ENCODE results near the gene FGGY.

FGGY gene

DNA sequence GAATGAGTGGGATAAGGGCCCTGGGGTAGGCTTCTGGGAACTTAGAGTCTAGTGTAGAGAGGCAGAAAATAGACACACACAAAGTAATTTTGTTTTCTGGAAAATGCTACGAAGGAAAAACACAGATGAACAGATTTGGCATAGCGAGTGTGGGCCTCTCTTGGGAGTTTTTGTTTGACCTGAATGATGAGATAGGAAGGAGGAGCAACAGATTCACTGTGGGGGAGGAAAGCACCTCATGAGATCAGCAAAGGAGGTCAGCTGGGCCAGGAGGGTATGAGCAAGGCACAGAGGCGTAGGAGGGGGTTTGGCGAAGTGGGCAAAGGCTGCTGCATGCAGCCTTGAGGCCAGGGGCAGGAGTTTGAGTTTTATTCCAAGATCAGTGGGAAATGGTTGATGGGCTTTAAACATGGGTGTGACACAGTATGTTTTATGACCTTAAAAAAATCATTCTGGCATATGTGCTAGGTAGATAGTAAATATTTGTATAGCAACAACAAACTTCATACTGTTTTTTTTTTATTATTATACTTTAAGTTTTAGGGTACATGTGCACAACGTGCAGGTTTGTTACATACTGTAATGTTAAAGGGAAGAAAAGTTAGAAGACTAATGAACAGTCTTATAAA, 57.9 kb downstream of the FGGY start:
- no peak for DNase-seq

DNA sequence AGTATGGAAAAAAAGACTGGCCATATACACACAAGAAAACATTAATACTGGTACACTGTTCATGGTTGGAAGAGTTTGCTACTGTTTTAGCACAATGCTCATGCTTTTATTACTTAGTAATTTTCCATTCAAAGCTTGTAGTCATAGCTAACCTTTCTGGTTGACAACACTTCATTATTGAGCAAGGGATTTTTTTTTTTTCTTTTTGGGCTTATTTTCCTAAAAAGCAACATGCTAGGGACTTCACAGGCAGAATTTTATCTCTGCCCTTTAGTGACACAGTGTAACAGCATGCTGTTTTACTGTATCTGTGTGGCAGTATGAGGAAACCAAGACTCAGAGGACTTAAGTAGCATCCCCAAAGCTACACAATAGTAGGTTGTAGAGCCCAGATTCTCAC, 58.5 kb downstream of the FGGY start:
- no peak for DNase-seq

DNA sequence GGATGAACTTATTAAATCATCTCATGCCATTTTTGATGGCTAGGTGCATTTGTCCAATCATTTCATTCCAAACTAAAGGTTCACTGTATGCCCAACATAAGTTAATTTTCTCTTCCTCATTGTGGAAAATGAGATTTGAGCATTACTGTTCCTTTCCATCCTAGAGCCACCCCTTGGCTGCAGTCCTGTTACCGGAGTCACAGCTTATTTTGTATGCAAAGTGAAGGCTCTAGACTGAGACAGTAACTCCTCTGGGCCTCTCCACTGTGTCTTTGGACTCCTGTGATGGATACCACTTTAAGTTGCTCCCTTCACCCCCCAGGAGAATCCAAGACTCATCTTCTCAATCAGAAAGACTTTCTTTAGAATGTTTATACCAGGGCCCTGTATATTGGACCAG, 59.7 kb downstream of the FGGY start:
- DNase-seq, result no peak

DNA sequence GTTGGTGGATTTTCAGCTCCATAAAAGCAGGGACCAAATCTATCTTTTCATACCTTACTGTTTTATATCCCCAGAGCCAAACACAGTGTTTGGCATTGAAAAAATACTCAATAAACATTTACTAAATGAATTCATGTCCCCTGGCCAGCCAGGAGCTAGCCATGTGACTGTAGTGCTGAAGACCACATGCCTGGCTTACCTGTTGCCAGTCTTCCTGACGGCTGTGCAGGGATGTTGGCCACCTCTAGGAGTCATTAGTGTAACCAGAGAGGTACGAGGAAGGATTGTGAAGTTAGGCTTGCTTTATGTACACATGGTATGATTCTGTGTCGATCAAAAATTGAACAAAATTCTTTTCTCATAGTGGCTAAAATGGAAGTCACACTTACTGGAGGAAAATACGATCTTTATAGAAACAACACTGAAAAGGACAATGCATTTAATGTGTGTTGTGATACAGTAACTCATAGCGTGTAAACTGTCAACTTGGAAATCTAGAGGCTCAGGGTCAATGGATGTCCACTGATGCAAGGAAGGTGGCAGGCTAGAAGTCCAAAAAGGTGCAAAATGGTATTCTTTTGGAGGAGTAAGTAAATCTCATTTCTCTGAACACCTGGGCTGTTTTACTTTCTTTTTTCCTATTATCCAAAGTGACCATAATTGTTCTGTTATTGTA, 60.9 kb downstream of the FGGY start:
- no peak for DNase-seq

DNA sequence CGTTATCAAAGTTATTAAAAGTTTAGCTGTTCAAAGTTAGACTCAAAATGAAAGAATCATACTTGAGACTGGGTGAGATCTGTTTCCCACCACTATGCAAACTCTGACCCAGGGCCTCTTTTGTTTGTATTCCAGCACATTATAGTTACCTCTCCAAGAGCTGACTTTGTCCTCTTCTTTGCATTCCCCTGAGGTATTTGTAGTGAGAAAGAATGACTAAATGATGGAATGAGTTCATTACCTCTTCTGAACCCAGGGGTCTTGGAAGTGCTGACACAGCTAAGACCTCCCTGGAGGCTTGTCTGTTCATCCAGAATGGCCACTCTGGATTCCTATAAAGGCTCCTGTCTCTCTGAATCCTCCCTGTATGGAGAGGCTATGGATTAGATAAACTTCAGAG, 62.4 kb downstream of the FGGY start:
- no peak for DNase-seq

DNA sequence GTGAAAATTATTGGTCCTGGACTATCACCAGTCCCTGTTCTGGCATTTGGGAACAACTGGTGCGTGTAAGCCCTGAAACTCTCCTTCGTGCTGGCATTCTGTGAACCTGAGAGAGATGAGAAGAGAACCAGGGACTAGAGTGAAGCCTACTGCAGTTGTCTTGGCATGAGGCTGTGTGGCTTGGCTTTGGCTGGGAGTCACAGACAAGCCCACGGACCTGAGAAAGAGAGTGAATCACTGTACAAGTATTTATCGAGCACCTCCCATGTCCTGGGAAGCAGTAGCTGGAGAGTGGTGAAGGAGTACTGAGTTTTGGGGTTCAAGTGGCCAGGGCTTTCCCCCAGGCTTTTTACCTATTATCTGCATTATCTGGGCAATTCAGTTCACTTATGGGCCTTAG, 63.3 kb downstream of the FGGY start:
- DNase-seq, result no peak

DNA sequence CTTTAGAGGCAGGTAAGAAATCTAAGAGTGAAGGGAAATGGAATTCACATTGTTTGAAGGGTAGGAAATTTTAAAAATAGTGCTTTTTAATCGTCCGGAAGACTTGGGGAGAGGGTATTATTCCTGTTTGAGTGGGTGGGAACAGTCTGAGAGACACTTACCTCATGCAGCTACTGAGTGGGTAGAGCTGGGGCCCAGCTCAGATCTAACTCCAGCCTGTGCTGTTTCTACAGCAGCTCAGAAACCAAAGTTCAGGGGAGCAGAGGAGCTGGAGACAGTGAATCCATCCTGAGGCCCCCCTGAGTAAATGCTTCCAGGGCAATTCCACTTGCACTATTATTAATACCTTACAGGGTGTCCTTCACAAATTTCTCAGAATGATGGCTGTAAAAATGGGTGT, 63.8 kb downstream of the FGGY start:
- DNase-seq, result no peak

DNA sequence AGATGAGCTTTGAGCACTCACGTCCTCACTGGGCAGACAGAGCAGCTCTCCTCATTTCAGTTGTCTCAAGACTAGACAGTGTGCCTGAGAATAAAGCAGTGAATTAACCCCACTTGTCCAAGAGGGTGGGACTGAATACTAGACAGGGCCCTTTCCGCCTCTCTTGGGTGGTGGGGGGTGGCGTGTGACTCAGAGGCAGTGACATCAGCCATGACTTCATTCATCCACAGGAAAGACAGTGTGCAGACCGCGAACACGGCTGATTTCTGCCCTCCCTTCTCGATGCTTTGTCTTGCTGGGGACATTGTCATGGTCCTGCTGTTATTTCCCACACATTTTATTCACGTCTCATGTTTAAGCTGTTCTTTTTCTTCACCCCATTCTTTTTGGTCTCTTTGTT, 64.9 kb downstream of the FGGY start:
- DNase-seq, result no peak

DNA sequence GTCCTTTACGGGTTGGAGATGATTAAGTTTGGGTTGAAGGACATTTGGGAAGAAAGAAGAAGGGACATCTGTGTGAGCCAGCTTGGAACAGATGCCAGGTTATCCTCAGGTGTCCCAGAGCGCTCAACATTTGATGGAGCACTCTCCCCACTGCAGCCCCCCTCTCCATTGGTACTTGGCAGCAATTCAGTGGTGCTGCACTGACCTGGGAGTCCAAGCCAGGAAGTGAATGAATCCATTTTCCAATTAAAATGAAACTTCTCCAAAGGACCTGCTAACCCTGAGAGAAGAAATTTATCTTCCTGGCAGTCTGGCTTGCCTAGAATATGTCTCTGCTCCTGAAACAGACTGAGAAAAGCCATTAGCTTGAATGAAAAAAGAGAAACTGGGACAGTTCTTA, 67.1 kb downstream of the FGGY start:
- DNase-seq, result no peak

DNA sequence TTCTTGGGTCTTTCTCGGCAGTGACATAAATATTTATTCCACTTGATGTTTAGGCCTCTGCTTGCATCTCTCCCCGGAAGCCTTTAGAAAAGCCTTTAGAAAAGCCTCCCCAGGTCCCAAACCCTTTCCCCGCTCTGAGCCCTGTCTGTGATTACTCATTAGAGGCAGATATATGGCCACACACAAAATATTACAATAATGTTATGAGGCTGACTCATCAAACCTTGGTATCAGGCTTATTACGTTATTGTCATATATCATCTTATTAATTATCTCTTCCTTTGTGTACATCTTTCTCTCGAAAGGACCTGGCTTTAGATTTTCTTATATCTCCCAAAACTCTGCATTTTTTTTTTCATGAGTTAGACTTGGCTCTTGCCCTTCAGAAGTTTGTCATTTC, 69.5 kb downstream of the FGGY start:
- no peak for DNase-seq

DNA sequence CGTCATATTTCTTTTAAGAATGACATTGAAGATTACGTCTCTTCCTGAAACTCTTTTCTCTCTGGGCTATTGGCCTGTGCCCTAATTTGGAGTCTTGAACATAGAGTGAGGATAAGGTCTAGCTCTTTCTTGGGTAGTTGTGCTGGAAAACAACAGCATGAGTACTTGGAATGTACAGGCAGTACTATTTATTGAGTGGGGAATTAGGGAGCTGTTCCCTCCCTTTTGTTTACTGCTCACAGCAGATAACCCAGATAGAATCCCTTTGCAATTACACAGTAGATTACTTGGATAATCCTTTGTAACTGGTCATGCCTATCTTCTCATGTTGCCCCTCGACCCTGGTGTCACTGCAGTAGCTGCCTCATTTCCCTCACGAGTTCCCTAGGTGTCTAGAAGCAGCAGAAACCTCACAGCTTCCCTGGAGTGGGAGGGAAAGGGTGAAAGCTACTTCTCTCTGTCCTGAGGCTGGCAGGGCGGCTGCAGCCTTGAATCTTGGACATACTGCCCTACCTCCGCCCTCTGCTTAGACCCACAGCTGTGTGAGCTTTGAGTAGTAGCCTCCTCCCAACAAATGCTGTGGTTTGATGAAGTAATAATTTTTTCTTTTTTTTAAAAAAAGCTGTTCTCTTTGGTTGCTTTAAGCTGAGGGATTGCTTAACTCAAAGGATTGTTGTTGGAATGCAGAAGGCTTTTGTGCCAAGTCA, 70.6 kb downstream of the FGGY start:
- no peak for DNase-seq

DNA sequence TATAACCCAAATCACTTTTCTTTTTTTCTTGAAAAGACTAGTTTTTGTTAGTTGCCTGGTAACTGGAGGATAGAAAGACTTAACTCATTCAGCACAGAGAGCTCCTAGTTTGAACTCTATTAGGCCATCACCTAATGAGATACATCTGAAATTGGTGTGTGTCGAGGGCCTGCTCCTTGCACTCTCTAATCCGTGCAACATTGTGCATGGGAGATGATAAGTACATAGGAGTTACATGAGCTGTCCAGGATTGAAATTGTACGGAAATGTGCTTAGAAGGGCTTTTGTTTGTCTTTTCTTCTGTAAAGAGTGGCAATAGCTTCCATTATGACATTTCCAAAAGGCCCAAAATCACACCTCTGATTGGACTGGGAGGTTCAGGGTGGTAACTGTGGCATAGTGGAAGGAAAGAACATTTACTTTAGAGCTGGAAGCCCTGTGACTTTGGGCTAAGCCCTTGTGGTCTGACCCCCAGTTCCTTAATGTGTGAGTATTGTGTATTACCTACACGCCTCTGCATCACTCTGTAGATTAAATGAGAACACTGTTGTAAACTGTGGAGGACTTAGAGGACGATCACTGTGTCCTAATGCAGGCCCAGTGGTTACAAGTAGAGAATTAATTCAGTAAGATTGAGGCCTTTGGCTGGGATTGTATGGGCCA, 71.2 kb downstream of the FGGY start:
- DNase-seq, result no peak

DNA sequence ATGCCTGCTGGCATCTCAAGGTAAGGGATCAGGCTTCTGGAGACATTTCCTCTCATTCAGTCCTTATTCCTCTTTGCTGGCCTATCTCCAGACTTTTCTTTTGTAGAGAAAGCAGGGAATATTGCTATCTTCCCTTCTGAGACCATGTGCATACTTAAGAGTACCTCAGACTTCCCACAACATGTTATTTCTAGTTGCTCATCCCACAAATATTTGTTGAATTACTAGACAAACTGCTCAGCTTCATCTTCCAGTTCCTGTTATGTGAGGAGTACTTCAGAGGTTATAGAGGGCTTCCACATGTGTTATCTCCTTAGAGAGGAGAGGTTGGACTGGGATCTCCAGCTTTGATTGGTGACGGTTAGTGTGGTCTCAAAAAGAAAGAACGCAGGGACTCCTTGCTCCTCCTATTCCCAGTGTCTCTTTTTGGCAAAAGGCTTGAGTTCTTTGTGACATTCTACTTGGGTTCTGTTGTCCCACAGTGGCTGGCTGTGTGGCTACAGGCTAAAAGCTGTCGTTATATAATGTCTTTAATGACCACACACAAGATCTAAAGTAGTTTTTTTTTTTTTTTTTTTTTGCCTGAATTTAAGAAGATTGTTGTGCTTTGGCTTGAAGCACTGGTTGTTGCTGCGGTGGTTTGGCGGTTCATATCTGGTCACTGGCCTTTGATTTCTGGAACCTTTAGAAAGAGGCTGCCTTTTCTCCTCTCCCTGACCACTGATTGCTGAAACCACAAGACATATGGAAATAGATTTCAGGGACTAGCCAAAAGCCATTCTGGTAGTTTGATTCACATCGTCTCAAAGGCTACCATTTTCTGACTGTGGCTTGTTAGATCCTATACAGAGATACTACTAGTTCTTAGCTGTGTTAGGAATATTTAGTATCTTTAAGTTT, 78.7 kb downstream of the FGGY start:
- no peak for DNase-seq

DNA sequence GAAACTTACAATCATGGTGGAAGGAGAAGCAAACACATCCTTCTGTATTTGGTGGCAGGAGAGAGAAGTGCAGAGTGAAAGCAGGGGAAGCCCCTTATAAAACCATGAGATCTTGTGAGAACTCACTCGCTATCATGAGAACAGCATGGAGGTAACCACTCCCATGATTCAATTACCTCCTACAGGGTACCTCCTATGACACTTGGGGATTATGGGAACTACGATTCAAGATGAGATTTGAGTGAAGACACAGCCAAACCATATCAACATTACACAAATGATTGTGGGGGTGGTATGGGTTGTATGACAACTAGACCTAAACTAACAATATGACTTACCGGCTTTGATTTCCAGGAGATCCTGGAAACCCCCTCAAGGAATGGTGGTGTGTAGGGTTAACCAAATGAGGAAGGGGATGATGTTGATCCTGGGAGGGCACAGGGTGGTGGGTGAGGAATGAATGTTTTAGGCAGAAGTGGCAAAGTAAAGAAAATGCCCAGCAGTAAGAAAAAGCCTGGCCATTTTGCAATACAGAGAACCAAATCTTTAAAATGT, 80.5 kb downstream of the FGGY start:
- no peak for DNase-seq

DNA sequence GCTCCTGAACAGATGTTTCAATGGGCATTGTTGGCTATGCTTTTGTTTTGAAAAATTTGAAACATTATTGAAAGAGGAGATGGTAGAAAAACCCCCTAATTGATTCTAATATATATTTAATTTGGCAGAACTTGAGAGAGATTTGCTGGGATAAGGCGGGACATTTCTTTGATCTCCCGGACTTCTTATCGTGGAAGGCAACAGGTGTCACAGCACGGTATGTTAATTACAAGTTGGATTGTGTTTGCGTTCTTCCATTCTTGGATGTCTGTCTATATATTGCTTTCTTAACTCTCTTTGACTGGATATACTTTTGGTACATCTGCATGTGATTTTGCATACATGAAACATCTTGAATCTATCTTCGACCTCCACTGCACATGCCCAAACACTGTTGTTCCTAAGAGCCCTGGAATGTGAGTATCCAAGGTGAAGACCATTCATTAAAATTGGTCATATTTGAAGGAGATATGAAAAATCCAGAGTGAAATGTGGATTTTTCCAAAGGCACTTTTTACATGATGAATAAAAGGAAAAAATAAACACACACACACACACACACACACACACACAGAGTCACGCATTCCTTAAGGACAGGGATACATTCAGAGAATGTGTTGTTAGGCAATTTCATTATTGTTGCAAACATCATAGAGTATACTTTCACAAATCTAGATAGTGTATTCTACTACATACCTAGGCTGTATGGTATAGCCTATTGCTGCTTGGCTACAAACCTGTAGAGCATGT, 81.9 kb downstream of the FGGY start:
- DNase-seq, result no peak

DNA sequence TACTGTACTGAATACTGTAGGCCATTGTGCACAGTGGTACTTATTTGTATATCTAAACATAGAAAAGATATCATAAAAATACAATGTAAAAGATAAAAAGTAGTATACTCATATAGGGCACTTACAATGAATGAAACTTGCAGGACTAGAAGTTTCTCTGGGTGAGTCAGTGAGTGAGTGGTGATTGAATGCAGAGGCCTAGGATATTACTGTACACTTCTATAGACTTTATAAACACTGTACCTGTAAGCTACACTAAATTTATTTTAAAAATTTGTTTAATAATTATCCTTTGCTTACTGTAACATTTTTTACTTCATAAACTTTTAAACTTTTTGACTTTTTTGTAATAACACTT, 82.5 kb downstream of the FGGY start:
- no peak for DNase-seq

DNA sequence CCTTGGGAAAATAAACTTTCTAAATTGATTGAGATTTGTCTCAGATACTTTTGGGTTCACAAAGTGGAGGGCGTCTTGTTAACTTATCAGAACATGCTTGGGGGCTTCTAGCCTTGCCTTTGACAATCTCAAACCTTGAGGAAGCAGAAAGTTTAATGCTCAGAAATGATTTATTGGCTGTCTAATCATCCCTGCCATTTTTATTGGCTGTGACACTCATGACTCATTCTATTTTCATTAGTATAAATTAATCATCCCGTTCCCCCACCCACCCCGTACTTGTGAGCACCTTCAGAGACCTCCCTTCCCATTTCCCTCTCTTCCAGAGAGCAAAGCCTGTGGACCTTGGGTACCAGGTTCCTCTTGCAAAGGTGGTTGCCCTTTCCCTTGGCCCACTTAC, 87.1 kb downstream of the FGGY start:
- no peak for DNase-seq

DNA sequence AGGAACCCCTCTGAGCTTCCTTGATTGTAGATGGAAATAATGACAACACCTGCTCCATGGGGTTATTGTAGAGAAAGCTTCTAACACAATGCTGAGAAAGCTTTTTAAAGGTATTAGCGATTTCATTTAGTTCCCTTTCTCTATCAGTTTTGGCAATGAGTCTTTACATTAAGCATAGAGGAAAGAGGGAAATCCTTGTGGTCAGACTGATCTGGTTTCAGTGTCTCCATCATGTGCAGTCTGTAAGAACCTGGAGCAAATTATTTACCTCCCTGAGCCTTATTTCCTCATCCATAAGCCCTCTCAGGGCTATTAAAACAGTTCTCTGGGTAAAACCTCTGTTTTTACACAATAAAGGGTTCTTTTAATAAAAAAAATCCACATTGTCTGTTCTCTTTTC, 87.5 kb downstream of the FGGY start:
- DNase-seq, result no peak

DNA sequence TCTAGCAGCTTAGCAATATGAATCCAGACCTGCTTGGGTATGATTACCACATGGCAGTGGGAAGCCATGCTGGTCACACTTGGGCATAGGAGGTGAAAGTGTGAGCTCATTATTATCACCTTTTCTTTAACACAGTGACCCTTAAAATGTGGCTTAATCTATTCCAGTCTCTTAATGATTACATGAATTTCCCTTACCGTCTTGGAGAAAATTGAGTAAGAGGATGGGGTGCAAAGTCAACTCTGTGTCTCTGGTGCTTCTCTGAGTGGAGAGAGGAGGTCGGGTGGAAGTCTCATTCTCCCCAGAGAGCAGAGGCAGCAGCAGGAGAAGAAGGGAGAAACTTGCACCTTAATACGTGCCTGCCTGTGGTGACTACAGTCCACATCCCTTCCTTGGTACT, 91.3 kb downstream of the FGGY start:
- no peak for DNase-seq

DNA sequence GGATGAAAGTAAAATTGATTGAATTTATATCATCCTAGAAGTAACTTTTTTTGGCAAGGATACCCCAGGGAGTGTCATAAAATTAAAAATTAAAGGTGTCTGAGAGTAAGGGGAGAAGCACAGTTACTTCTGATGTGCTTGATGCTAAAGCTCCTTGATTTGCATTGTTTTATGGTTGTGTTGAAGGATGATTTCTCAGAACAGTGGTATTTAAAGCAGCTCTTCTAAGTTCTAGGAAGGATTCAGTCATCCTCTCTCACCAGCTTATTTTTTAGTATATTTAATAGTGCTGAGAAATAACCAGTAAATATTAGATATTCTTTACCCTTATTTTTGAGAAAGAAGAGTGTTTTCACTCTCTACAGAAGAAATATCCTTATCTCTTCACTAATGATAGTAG, 93.0 kb downstream of the FGGY start:
- DNase-seq, result no peak

DNA sequence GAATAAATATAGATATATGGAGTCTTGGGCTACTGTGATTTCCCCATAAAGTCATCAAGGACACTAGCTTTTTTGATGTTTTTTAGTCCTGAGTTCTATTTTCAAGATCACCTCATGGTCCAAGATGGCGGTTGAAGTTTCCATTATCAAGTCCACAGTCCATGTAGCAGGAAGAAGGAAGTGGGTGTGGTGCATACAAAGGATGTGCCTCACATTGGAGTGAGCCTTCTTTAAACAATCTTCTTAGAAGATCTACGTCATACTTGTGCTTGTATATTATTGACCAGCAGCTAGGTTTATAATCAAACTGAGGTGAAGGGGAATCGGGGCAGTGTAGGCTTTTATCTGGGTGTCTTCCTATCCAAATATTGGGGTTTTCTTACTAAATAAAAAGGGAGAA, 93.4 kb downstream of the FGGY start:
- DNase-seq, result no peak
